T-cell (primary cell): ENCODE data around the gene TNPO2. TPM values are rescaled to one million over a fixed set of nuclear protein-coding genes. Genes with fewer than 3 reads are reported as not detected.
"Not testable (repeated sequence)": the region's sequence is repeated elsewhere in the genome, so short reads cannot be mapped to it uniquely, and the experiment has no call there.

ENCODE experiments used
- ATAC-seq, 4 experiments: fragments of 200-7000 bp in 3 of 4; fragments of 150-1000 bp in 1 of 4; cut with Tn5 transposase; replicated peaks in 1 of 4; 1 replicate in 3 of 4; 2 replicates in 1 of 4; pipeline ENCODE4 v1.10.0; 2021; ENCODE audit warnings: moderate library complexity in 3 of 4, mild to moderate bottlenecking in 2 of 4, moderate number of reproducible peaks in 1 of 4
- CTCF ChIA-PET, 2 donors: fragments of 300-600 bp; sonication (Branson Sonifier 250); formaldehyde crosslinking; loops; one replicate each; lab custom pipeline; 2022; ENCODE audit warnings: antibody characterized with exemption in 2 of 2; lab: Charles Lee
- POLR2A ChIA-PET, 2 donors: fragments of 300-600 bp; sonication (Branson Sonifier 250); formaldehyde crosslinking; loops; one replicate each; lab custom pipeline; 2022; ENCODE audit warnings: antibody characterized with exemption in 2 of 2; lab: Charles Lee
- DNase-seq, 35 experiments: peaks; one replicate each; pipeline versions ENCODE4 v3.0.0 to v3.0.0-alpha.2; 2013 to 2023
- H3K27ac ChIP-seq: one replicate; pipeline ENCODE4 v1.5.1; 2013; ENCODE audit warnings: low read length
- H3K27me3 ChIP-seq, 2 experiments: replicated peaks in 1 of 2; 1 replicate in 1 of 2; 2 replicates in 1 of 2; pipeline versions ENCODE4 v1.6.1 to v1.7.0; 2013; ENCODE audit warnings: low read length in 1 of 2, mixed read lengths in 1 of 2; ENCODE audit not compliant: control insufficient read depth in 2 of 2, insufficient read depth in 2 of 2; ENCODE audit errors: extremely low read depth in 1 of 2
- H3K36me3 ChIP-seq, 2 donors: 1 replicate in 1 of 2; 2 replicates in 1 of 2; pipeline versions ENCODE4 v1.6.1 to v1.7.0; 2013; ENCODE audit warnings: low read length in 1 of 2; ENCODE audit not compliant: control insufficient read depth in 2 of 2, insufficient read depth in 1 of 2; ENCODE audit errors: extremely low read depth in 1 of 2
- H3K4me1 ChIP-seq, 2 experiments: 1 replicate in 1 of 2; 2 replicates in 1 of 2; pipeline versions ENCODE4 v1.6.1 to v1.7.0; 2013; ENCODE audit warnings: low read length in 2 of 2, mixed read lengths in 1 of 2; ENCODE audit not compliant: insufficient read depth in 2 of 2, control insufficient read depth in 1 of 2; ENCODE audit errors: extremely low read depth in 1 of 2
- H3K4me3 ChIP-seq, 2 donors: 1 replicate in 1 of 2; 2 replicates in 1 of 2; pipeline versions ENCODE4 v1.5.1 to v1.7.0; 2013; ENCODE audit warnings: mild to moderate bottlenecking in 2 of 2, low read length in 1 of 2, moderate library complexity in 1 of 2; ENCODE audit not compliant: control insufficient read depth in 1 of 2; ENCODE audit errors: extremely low read depth in 1 of 2
- H3K9me3 ChIP-seq: 2 replicates; pipeline ENCODE4 v1.7.0; 2013
- H3K27ac Mint-ChIP-seq, 2 donors: one replicate each; pipeline ENCODE4 v1.8.0; 2020 to 2021; ENCODE audit warnings: mild to moderate bottlenecking in 2 of 2, mixed read lengths in 2 of 2
- H3K27me3 Mint-ChIP-seq, 2 donors: one replicate each; pipeline ENCODE4 v1.8.0; 2021 to 2022; ENCODE audit warnings: mixed read lengths in 2 of 2
- H3K36me3 Mint-ChIP-seq: one replicate; pipeline ENCODE4 v1.8.0; 2021; ENCODE audit warnings: mixed read lengths
- H3K4me1 Mint-ChIP-seq, 3 donors: one replicate each; pipeline ENCODE4 v1.8.0; 2020 to 2022; ENCODE audit warnings: mixed read lengths in 3 of 3, mild to moderate bottlenecking in 1 of 3
- H3K4me3 Mint-ChIP-seq, 3 donors: one replicate each; pipeline ENCODE4 v1.8.0; 2020 to 2022; ENCODE audit warnings: mild to moderate bottlenecking in 3 of 3, mixed read lengths in 3 of 3, moderate library complexity in 3 of 3
- H3K9me3 Mint-ChIP-seq, 3 donors: one replicate each; pipeline ENCODE4 v1.8.0; 2020 to 2022; ENCODE audit warnings: mixed read lengths in 3 of 3
- WGBS: methylation state at CpG from one replicate; pipeline ENCODE4 v1.1.5; 2013; ENCODE audit warnings: missing lambda C conversion rate; ENCODE audit not compliant: insufficient coverage; 5-methylcytosine and 5-hydroxymethylcytosine counted together
- total RNA-seq, 35 experiments: library from RNA in 6 of 35; stranded (reverse) in 6 of 35; fragments of 120-200 nt in 1 of 35; gene quantifications; one replicate each; pipeline versions ENCODE4 v1.2.1 to v1.2.4 and lab custom pipeline; 2013 to 2026

The TNPO2 gene
- total RNA-seq, 5 donors from 2014 or later (not counting 1 experiment from before 2014, with no cell fraction given), result 53.7 to 78.8 (median 62.6) TPM

DNA sequence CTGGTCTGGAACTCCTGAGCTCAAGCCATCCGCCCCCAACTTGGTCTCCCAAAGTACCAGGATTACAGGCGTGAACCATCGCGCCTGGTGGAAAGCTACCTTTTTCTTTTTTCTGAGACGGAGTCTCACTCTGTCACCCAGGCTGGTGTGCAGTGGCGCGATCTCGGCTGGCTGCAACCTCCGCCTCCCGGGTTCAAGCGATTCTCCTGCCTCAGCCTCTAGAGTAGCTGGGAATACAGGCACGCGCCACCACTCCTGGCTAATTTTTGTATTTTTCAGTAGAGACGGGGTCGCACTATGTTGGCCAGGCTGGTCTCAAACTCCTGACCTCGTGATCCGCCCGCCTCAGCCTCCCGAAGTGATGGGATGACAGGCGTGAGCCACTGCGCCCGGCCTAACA lies 26.3 kb downstream of the TNPO2 start:
- H3K36me3 ChIP-seq, result peaks cover 12 to 16% of the 10 kb centered on the region in 2 donors
- H3K27me3 Mint-ChIP-seq, H3K9me3 Mint-ChIP-seq, H3K9me3 ChIP-seq, H3K4me3 ChIP-seq, H3K27ac Mint-ChIP-seq, ATAC-seq, H3K27me3 ChIP-seq, DNase-seq, H3K27ac ChIP-seq: not testable (repeated sequence)
- WGBS, result 93% methylated on average over 14 of the region's 22 CpGs
- Mint-ChIP-seq H3K4me1 (peaks cover 0 to 14% (median 11%) of the 10 kb centered on the region in 3 donors), H3K4me3 (peak overlapping the region; percentile 36 to 84 (median 45)), H3K36me3 (peaks cover 10% of the 10 kb centered on the region)
- H3K4me1 ChIP-seq, result peaks cover 6 to 26% of the 10 kb centered on the region in 2 experiments
- ChIA-PET POLR2A (interaction anchor here in 1 of 2 donors (1.5 kb wide), 1 partner anchor 19 kb away, joined by 4 read pairs; no protein-coding TSS in a partner anchor), CTCF (interaction anchor here in 1 of 2 donors (1.0 kb wide), 1 partner anchor 15 kb away, joined by 3 read pairs; no protein-coding TSS in a partner anchor)

DNA sequence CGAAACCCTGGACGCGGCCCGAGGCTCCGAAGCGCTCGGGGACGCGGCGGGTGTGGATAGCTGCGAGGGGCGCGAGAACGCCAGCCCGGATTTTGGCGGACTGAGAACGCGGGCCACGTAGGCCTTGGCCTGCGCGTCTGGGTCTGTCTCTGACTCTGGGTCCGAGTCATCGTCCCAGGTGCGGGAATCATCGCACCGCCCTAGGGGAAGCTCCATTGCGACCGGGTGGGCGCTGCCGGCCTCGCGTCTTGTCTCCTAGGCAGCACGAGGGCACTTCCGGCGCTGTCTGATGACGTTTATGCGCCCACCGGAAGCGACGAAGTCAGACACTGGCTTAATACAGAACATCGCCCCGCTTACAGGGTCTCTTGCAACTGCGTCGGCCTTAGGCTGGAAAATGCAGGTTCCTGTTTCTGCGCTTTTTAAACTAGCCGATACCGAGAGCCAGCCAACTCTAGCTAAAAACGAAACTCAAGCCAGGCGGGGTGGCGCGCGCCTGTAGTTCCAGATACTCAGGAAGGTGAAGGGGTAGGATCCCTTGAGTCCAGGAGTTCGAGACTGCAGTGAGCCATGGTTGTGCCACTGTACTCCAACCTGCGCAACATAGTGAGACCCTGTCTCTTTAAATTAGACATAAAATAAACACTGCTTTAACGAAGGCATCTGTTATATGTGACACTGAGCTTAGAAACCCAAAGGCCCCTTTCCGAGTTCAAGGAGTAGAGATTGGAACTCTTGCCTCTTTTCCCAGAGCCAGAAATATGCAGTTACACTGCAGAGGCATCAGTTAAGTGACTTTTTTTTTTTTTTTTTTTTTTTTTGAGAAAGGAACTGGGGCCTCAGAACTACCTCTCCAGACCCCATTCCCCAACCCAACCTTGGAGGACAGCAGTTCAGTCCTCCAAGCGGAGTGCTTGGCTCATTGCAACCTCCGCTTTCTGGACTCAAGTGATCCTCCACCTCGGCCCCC lies 27.1 kb downstream of the TNPO2 start, which contains the start of gene FBXW9:
Gene FBXW9, minus strand, starts transcription at position 266 of the 970 bp plus-strand sequence. Its CDS starts 50 bp downstream, at position 216.
- Mint-ChIP-seq H3K27me3 (no peaks in the 10 kb centered on the region), H3K4me3 (peak within 1 kb of the TSS; percentile 84 to 90 (median 89)), H3K4me1 (peaks cover 0 to 14% (median 11%) of the 10 kb centered on the region in 3 donors), H3K9me3 (no peaks in the 10 kb centered on the region), H3K27ac (peak within 1 kb of the TSS; percentile 93 to 94), H3K36me3 (peaks cover 7% of the 10 kb centered on the region)
- Histone ChIP-seq H3K4me3 (peak within 1 kb of the TSS; percentile 70 to 83), H3K4me1 (peaks cover 6 to 26% of the 10 kb centered on the region in 2 experiments), H3K36me3 (peaks cover 9 to 11% of the 10 kb centered on the region in 2 donors), H3K27ac (peak within 1 kb of the TSS; percentile 90), H3K9me3 (no peaks in the 10 kb centered on the region), H3K27me3 (no peaks in the 10 kb centered on the region)
- WGBS, result 3% methylated on average over 45 of the region's 59 CpGs
- POLR2A ChIA-PET, result interaction anchor here (0.5 to 1.5 kb wide), 4 partner anchors 18 to 412 kb away, joined by 4 to 16 read pairs (median 8); no protein-coding TSS in a partner anchor
- ATAC-seq, result peak; percentile 90 to 95 (median 92)
- DNase-seq, result peak; percentile 91 to 98 (median 96)
- CTCF ChIA-PET, result interaction anchor here in 1 of 2 donors (0.6 to 1.1 kb wide), 4 partner anchors 16 to 850 kb away, joined by 3 to 4 read pairs (median 3); no protein-coding TSS in a partner anchor

DNA sequence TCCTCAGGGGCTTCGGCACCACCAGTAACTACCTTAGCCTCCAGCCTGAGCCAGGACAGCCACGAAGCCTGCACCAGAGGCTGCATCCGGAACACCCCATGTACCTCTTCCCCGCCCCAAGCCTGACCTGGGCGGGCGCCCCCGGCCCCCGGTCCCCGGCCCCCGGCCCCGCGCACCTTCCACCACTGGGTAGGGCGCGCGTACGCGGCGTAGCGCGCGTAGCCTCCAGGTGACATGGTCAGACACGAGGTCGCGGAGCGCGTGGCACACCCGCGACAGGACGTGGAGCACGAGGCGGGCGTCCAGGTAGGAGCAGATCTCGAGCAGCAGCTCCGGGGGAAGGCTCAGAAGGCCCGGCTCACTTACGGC lies 27.8 kb downstream of the TNPO2 start:
- Mint-ChIP-seq H3K27me3 (no peaks in the 10 kb centered on the region), H3K9me3 (no peaks in the 10 kb centered on the region), H3K36me3 (peaks cover 3% of the 10 kb centered on the region), H3K4me3 (peak overlapping the region; percentile 84 to 90 (median 89)), H3K4me1 (peaks cover 0 to 14% (median 11%) of the 10 kb centered on the region in 3 donors), H3K27ac (no peak overlapping the region)
- H3K36me3 ChIP-seq, result peaks cover 2 to 6% of the 10 kb centered on the region in 2 donors
- no peaks in the 10 kb centered on the region for H3K9me3 ChIP-seq
- CTCF ChIA-PET, result interaction anchor here (0.6 to 1.2 kb wide), 4 partner anchors 56 to 1230 kb away, joined by 3 to 7 read pairs (median 4); no protein-coding TSS in a partner anchor
- 5% methylated on average over 27 of the region's 36 CpGs for WGBS
- DNase-seq (no peak), ATAC-seq (peak in 3 of 4 experiments; percentile 30 to 33 (median 30))
- POLR2A ChIA-PET, result interaction anchor here in 1 of 2 donors (0.5 to 1.5 kb wide), 2 partner anchors 17 to 26 kb away, joined by 4 to 9 read pairs; no protein-coding TSS in a partner anchor
- H3K27ac ChIP-seq, result no peak overlapping the region
- H3K27me3 ChIP-seq, result no peaks in the 10 kb centered on the region
- H3K4me1 ChIP-seq, result peaks cover 6 to 26% of the 10 kb centered on the region in 2 experiments
- H3K4me3 ChIP-seq, result peak overlapping the region; percentile 70 to 83

GRCh38 chr19:12695514-12695913 lies 28.2 kb downstream of the TNPO2 start:
- DNase-seq (no peak), ATAC-seq (no peak)
- Histone ChIP-seq H3K36me3 (peaks cover 0 to 2% of the 10 kb centered on the region in 2 donors), H3K27me3 (no peaks in the 10 kb centered on the region), H3K27ac (no peak overlapping the region), H3K9me3 (no peaks in the 10 kb centered on the region), H3K4me1 (peaks cover 6 to 26% of the 10 kb centered on the region in 2 experiments), H3K4me3 (peak overlapping the region; percentile 70 to 83)
- Mint-ChIP-seq H3K9me3 (no peaks in the 10 kb centered on the region), H3K4me3 (peak overlapping the region; percentile 72 to 84 (median 79)), H3K4me1 (peaks cover 0 to 14% (median 11%) of the 10 kb centered on the region in 3 donors), H3K27me3 (no peaks in the 10 kb centered on the region), H3K36me3 (no peaks in the 10 kb centered on the region), H3K27ac (no peak overlapping the region)
- 100% methylated on average over 1 of the region's 1 CpG for WGBS
- ChIA-PET CTCF (interaction anchor here (0.6 to 1.2 kb wide), 2 partner anchors 270 to 1230 kb away, joined by 3 to 7 read pairs; no protein-coding TSS in a partner anchor), POLR2A (no interaction called here)

- Histone ChIP-seq H3K4me1 (peaks cover 6 to 26% of the 10 kb centered on the region in 2 experiments), H3K4me3 (no peak overlapping the region), H3K27me3 (no peaks in the 10 kb centered on the region), H3K9me3 (no peaks in the 10 kb centered on the region), H3K27ac (no peak overlapping the region), H3K36me3 (peaks cover 0 to 2% of the 10 kb centered on the region in 2 donors)
- CTCF ChIA-PET, result interaction anchor here in 1 of 2 donors (1.2 kb wide), 1 partner anchor 270 kb away, joined by 3 read pairs; no protein-coding TSS in a partner anchor
- H3K9me3 Mint-ChIP-seq, result no peaks in the 10 kb centered on the region
- no peak for ATAC-seq
- WGBS, result 60% methylated on average over 2 of the region's 2 CpGs
- no peaks in the 10 kb centered on the region for H3K36me3 Mint-ChIP-seq
- peaks cover 0 to 14% (median 11%) of the 10 kb centered on the region in 3 donors for H3K4me1 Mint-ChIP-seq
- POLR2A ChIA-PET, result no interaction called here
- H3K4me3 Mint-ChIP-seq, result peak overlapping the region in 2 of 3 donors; percentile 79 to 84
- H3K27me3 Mint-ChIP-seq, result no peaks in the 10 kb centered on the region
- H3K27ac Mint-ChIP-seq, result no peak overlapping the region
- DNase-seq, result no peak
Measured at GRCh38 chr19:12695096-12695495, 28.6 kb downstream of the TNPO2 start.
